Subcutaneous abdominal adipose tissue (tissue), 5 donors: ENCODE results near the gene CYTH1.

Source experiments
- H3K27ac ChIP-seq: one replicate; pipeline ENCODE4 v1.7.0; 2013; ENCODE audit warnings: low read depth, mild to moderate bottlenecking, inconsistent platforms, low read length, moderate library complexity
- H3K27me3 ChIP-seq, 5 donors: one replicate each; pipeline ENCODE4 v1.7.0; 2013; ENCODE audit warnings: low read length in 5 of 5, inconsistent platforms in 1 of 5; ENCODE audit not compliant: control insufficient read depth in 5 of 5, insufficient read depth in 4 of 5
- H3K36me3 ChIP-seq, 5 donors: one replicate each; pipeline ENCODE4 v1.7.0; 2013; ENCODE audit warnings: low read length in 5 of 5; ENCODE audit not compliant: control insufficient read depth in 5 of 5, insufficient read depth in 5 of 5
- H3K4me1 ChIP-seq, 5 donors: one replicate each; pipeline ENCODE4 v1.7.0; 2013; ENCODE audit warnings: low read length in 5 of 5, mild to moderate bottlenecking in 3 of 5, moderate library complexity in 1 of 5; ENCODE audit not compliant: control insufficient read depth in 5 of 5, insufficient read depth in 5 of 5
- H3K4me3 ChIP-seq, 5 donors: one replicate each; pipeline ENCODE4 v1.7.0; 2013; ENCODE audit warnings: low read length in 5 of 5, low read depth in 1 of 5
- H3K9ac ChIP-seq, 5 donors: one replicate each; pipeline ENCODE4 v1.7.0; 2013; ENCODE audit warnings: low read length in 5 of 5, mild to moderate bottlenecking in 4 of 5, moderate library complexity in 3 of 5
- H3K9me3 ChIP-seq, 5 donors: one replicate each; pipeline ENCODE4 v1.7.0; 2013; ENCODE audit warnings: low read length in 5 of 5; ENCODE audit not compliant: control insufficient read depth in 5 of 5
- donor health status: healthy.
- donor health status: healthy.
- donor health status: healthy.
- donor health status: healthy.
- donor health status: healthy.

Gene CYTH1

DNA sequence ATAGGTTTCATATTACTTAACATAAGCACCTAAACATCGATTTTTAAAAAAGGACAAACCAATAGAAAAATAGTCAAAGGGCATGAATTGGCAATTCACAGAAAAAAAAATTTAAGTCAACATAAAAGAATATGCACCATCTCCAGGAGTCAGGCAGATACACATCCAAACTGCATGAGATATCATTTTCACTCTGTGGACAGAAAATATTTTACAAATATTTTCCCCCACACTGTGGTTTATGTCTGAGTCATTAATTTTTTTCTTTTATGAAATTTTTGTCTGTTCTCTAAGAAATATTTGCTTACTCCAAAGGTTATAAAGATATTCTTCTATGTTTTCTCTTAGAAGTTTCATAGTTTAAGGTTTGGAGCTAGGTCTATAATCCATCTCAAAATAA is 130.5 kb downstream of the CYTH1 start:
- Histone ChIP-seq H3K9me3 (peaks cover 0 to 3% (median 0%) of the 10 kb centered on the region in 5 donors), H3K4me3 (no peak overlapping the region), H3K27me3 (no peaks in the 10 kb centered on the region), H3K27ac (no peak overlapping the region), H3K4me1 (peaks cover 0 to 6% (median 0%) of the 10 kb centered on the region in 5 donors), H3K36me3 (no peaks in the 10 kb centered on the region), H3K9ac (no peak overlapping the region)

GRCh38 chr17:78650093-78650715 is 131.9 kb downstream of the CYTH1 start:
- Histone ChIP-seq H3K27ac (no peak overlapping the region), H3K27me3 (peaks cover 0 to 5% (median 0%) of the 10 kb centered on the region in 5 donors)

GRCh38 chr17:78648293-78648692 is 133.8 kb downstream of the CYTH1 start:
- H3K27ac ChIP-seq, result no peak overlapping the region
- peaks cover 0 to 21% (median 4%) of the 10 kb centered on the region in 5 donors for H3K4me1 ChIP-seq
- peaks cover 0 to 3% (median 0%) of the 10 kb centered on the region in 5 donors for H3K9me3 ChIP-seq
- H3K27me3 ChIP-seq, result peaks cover 0 to 7% (median 0%) of the 10 kb centered on the region in 5 donors
- no peaks in the 10 kb centered on the region for H3K36me3 ChIP-seq
- no peak overlapping the region for H3K4me3 ChIP-seq
- no peak overlapping the region for H3K9ac ChIP-seq

More at GRCh38 chr17:78650093-78650715, 131.9 kb downstream of the CYTH1 start:
- Histone ChIP-seq H3K4me1 (peaks cover 0 to 16% (median 4%) of the 10 kb centered on the region in 5 donors), H3K4me3 (no peak overlapping the region), H3K9ac (no peak overlapping the region), H3K36me3 (no peaks in the 10 kb centered on the region), H3K9me3 (peaks cover 0 to 3% (median 0%) of the 10 kb centered on the region in 5 donors)

GRCh38 chr17:78647032-78647431 is 135.0 kb downstream of the CYTH1 start:
- Histone ChIP-seq H3K9ac (no peak overlapping the region), H3K4me3 (no peak overlapping the region), H3K27me3 (peaks cover 0 to 7% (median 0%) of the 10 kb centered on the region in 5 donors), H3K27ac (peak overlapping the region; percentile 37), H3K9me3 (peaks cover 0 to 3% (median 0%) of the 10 kb centered on the region in 5 donors), H3K4me1 (peaks cover 0 to 21% (median 4%) of the 10 kb centered on the region in 5 donors), H3K36me3 (no peaks in the 10 kb centered on the region)

DNA sequence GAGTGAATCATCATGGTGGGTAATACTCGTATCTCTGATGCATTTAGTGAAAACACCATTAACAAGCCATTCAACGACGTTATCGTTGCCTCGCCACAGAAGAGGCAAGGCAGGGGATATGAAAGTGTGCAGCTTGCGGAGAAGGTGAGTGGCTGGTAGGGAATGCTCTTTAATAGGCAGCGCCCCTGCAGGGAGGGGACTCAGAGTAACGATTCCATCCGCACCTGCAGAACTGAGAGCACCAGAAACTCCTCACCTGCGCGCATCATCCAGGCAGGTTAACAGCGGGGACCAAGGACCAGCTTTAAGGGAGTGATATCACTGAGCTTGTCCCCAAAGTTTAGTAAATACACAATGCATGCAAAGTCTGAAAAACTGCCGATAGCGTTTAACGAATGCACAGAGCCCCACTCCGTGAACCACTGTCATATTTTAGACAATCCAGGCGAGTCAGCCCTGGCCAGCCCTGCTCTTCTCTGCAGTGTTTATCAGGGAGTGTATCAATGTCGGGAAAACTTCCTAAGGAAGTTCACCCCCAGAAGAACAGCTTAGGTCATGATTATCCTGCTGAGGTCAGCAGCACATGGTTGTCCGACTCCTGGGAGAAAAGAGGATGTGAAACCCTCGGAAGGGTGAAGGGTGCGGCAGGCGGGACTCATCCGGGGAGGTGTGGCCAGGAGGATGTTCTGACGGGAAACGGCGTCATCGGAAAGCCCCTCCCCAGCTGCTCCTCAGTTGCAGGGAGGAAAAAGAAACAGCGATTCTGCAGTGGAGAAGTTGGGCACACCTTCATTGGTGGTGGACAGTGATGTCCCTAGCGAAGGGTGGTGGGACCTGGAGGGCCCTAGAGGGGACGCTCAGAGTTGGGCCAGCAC is 136.4 kb downstream of the CYTH1 start:
- Histone ChIP-seq H3K27ac (peak overlapping the region; percentile 46), H3K27me3 (peaks cover 0 to 7% (median 0%) of the 10 kb centered on the region in 5 donors), H3K4me1 (peaks cover 0 to 21% (median 4%) of the 10 kb centered on the region in 5 donors), H3K9ac (no peak overlapping the region), H3K4me3 (peak overlapping the region in 3 of 5 donors; percentile 13 to 19 (median 17)), H3K36me3 (no peaks in the 10 kb centered on the region), H3K9me3 (peaks cover 0 to 3% (median 0%) of the 10 kb centered on the region in 5 donors)

GRCh38 chr17:78644931-78645351 is 137.1 kb downstream of the CYTH1 start:
- peaks cover 0 to 7% (median 0%) of the 10 kb centered on the region in 5 donors for H3K27me3 ChIP-seq
- no peak overlapping the region for H3K4me3 ChIP-seq
- peaks cover 0 to 3% (median 0%) of the 10 kb centered on the region in 5 donors for H3K9me3 ChIP-seq
- H3K9ac ChIP-seq, result no peak overlapping the region
- H3K27ac ChIP-seq, result no peak overlapping the region
- no peaks in the 10 kb centered on the region for H3K36me3 ChIP-seq
- H3K4me1 ChIP-seq, result peaks cover 0 to 21% (median 4%) of the 10 kb centered on the region in 5 donors

- Histone ChIP-seq H3K4me3 (no peak overlapping the region), H3K9ac (no peak overlapping the region), H3K36me3 (no peaks in the 10 kb centered on the region), H3K27ac (no peak overlapping the region), H3K9me3 (peaks cover 0 to 3% (median 0%) of the 10 kb centered on the region in 5 donors), H3K4me1 (peaks cover 0 to 21% (median 4%) of the 10 kb centered on the region in 5 donors), H3K27me3 (peaks cover 0 to 7% (median 0%) of the 10 kb centered on the region in 5 donors)
Measured at GRCh38 chr17:78644224-78644623, 137.8 kb downstream of the CYTH1 start.

GRCh38 chr17:78643326-78643725 is 138.7 kb downstream of the CYTH1 start:
- no peak overlapping the region for H3K4me3 ChIP-seq
- peaks cover 0 to 2% (median 0%) of the 10 kb centered on the region in 5 donors for H3K9me3 ChIP-seq
- H3K4me1 ChIP-seq, result peaks cover 0 to 21% (median 4%) of the 10 kb centered on the region in 5 donors
- peaks cover 0 to 7% (median 0%) of the 10 kb centered on the region in 5 donors for H3K27me3 ChIP-seq
- no peaks in the 10 kb centered on the region for H3K36me3 ChIP-seq
- no peak overlapping the region for H3K9ac ChIP-seq
- no peak overlapping the region for H3K27ac ChIP-seq

DNA sequence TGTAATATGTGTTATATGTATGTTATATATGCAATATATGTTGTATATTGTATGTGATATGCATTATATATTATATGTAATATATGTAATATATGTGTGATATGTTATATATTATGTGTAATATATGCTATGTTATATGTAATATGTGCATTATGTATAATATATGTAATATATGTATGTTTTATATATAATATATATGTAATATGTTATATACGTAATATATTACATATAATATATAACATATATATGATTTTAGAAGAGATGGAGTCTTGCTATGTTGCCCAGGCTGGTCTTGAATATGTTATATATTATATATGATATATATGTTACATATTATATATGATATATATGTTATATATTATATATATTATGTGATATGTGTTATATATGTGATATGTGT is 139.4 kb downstream of the CYTH1 start:
- Histone ChIP-seq H3K9ac (no peak overlapping the region), H3K4me3 (no peak overlapping the region), H3K9me3 (no peaks in the 10 kb centered on the region), H3K27ac (no peak overlapping the region), H3K4me1 (peaks cover 0 to 21% (median 4%) of the 10 kb centered on the region in 5 donors), H3K27me3 (peaks cover 0 to 7% (median 0%) of the 10 kb centered on the region in 5 donors), H3K36me3 (no peaks in the 10 kb centered on the region)

DNA sequence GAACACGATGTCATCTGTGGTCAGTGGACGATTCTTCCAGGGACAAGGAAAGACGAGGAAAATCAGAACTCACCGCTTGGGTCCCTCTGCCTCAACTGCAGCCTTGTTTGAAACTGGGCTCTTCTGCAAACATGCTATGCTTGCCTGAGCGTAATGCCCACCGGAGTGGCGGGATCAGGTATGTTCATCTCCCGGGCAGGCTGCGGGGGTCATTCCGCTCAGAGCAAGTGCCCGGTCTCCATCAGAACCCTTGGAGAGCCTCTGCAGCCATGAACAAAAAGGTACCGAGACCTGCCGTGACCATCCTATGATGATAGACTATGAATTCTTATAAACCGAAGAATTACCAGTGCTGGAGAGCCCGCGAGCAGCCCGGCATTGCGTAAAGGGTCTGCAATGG is 140.4 kb downstream of the CYTH1 start:
- Histone ChIP-seq H3K27me3 (peaks cover 0 to 7% (median 0%) of the 10 kb centered on the region in 5 donors), H3K9ac (no peak overlapping the region), H3K9me3 (no peaks in the 10 kb centered on the region), H3K4me3 (no peak overlapping the region), H3K4me1 (peaks cover 0 to 21% (median 4%) of the 10 kb centered on the region in 5 donors), H3K36me3 (no peaks in the 10 kb centered on the region), H3K27ac (no peak overlapping the region)
